ENCODE data around the gene HOXD4.

Gene HOXD4

DNA sequence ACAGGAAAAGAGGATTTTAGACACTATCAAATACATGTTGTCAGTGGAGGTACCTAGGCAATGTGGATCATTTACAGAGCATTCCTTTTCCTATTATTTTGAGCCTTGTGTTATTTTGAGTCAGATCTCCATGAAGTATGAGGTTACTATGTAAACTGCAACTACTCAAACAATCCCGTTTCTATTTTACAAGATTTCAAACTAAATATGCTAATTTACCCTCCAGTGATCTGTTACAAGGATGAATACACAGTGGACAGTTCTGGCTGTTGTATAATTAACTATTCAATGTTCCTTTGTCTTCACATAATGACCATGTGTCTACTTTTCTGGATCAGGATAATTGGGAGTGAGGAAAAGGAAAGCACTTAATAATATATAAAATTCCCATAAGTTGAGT lies 41.7 kb downstream of the HOXD4 start:
- no peak for DNase-seq

DNA sequence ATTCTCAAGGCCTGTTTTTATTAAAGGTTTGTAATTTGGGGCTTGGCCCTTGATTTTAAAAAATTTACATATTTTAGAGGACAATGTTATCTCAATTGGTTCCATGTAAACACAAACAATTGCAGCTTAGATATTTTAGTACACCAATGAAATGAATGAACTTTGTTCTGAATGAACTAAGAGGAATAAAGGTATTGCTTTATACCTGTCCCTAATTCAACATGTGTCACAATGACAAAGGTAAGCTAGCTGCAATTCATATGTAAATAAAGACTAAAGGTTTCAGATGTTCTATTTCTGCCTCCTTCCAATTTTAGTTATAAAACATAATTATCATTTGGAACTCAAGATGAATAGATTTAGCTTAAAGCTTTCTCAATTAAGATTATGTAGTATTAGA lies 48.6 kb downstream of the HOXD4 start:
- DNase-seq, result no peak

DNA sequence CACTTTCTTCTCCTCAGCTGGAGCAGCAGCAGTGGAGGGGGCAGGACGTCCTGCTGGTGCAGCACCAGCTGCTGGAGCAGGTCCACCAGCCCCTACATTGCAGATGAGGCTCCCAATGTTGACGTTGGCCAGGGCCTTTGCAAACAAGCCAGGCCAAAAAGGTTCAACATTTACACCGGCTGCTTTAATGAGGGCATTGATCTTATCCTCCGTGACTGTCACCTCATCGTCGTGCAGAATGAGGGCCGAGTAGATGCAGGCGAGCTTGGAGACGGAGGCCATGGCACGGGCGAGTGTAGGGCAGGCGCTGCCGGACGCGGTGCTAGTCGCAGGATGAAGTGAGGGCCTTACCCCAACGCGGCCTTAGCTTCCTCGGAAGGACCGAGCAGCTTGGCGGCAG lies 49.6 kb downstream of the HOXD4 start:
- no peak for DNase-seq

DNA sequence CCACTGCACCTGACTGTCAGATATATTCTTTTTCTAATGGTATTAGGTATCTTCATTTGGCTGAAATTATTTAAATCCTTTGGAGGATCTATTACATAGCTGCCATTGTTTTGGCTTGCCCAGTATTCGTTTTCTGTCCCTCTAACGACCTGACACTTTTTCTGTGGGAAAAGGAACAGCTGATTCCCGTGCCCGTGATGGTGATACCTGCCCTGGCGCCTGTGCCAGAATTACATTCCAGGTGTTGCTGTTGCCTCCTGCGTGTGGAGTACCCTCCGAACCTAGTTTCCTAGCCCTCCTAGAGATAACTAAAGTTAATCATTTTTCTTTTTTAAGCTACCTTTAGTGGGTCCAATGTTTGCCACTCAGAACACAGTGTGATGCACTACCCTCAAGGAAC lies 51.1 kb downstream of the HOXD4 start:
- DNase-seq, result no peak
